T-helper 2 cell (primary cell): ENCODE data around the gene DNAJC7.
"Not testable (repeated sequence)": the region's sequence is repeated elsewhere in the genome, so short reads cannot be mapped to it uniquely, and the experiment has no call there.

Source experiments
- DNase-seq, 5 experiments: peaks; one replicate each; pipeline versions ENCODE4 v3.0.0 to v3.0.0-alpha.2; 2012 to 2022

Gene DNAJC7

GRCh38 chr17:42010266-42010680, 7.0 kb downstream of the DNAJC7 start:
- DNase-seq = not testable (repeated sequence)

DNA sequence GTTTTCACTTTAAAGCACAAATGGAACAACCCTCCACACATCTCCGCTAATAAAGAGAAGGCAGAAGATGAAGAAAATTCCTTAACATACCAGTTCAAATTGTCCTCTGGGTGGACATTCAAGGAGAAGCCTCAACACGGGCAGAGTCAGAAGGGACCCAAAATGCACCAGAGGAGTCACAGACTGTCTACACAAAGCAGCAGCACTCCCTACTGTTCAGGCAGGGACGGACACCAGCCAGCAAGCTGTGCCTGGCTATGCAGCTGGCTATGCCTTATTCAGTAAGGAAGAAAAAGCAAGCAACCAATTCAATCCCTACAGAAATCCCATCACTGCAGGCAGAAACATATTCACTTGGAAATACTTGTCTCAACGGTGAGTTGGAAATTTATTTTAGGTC, 8.1 kb downstream of the DNAJC7 start:
- DNase-seq = no peak

GRCh38 chr17:42005166-42005565, 12.1 kb downstream of the DNAJC7 start:
- DNase-seq = no peak

DNA sequence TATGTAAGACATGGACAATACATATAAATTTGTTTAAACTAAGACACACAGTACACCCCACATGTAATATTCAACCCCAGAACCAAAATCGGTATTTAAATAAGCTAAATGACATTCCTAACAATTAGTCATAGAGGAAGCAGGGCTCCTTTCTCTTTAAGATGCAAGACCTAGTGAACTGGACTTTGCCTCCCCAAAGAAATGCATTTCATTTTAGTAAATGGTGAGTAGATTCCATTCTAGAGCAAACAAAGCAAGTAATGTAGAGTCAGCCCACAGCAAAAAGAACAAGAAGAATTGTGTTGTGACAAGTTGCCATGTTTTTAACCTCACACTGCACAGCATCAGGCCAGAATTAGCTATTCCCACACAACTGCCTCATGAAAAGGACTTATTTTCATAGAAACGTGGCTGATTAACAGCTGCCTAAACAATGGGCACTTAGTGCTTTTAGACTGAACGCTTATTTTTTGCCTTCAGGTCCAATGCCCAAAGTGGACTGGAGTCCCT, 14.4 kb downstream of the DNAJC7 start:
- DNase-seq = no peak

- no peak for DNase-seq
Observed at GRCh38 chr17:42002175-42002791, 15.0 kb downstream of the DNAJC7 start.

DNA sequence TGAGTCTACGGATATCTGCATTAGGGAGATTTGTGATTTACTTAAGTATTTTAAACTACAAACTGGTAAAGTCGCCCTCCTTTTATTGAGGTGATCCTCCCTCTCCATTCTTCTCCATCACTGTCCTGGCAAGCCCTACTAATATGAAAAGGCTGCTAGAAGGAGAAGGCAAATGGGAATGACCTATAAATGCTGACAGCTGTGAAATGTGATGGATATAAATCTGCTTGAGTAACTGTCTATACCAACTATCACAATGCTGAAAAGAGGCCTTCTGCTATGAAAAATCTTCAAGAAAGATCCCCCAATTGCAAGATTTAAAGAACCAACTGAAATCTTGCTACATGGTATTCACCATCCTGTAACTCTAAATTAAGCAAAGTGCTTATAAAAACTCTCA, 15.5 kb downstream of the DNAJC7 start:
- no peak for DNase-seq

DNA sequence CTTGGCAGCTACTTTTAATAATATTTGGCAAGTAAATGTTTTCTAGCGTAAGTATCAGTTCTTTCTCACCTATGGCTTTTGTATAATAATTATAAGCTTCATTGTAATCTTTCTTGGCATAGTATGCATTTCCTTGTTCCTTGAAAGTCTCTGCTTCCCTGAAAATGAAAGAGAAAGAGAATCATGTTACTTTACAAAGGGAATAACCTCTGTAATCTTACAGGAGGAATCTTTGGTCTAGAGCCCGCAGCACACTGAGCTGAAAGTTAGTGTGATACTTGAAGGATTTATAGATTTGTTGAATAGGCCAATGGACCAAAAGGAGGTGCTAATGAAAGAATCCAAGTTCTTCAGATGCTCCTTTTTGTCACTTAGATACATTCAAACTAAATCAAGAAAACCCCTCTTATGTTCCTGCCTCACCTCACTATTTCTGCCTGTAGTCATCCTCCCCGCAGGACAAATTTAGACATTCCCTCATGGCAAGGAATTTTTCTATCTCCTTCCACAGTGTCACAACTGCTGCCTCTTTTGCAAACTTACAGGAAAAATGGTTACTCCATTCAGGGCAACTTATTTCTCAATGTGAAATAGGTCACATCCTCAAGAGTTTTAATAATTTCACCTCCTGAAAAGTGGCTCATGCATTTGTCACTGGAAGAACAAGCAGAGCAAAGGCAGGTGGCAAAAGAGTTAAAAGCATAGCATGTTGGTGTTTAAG, 16.7 kb downstream of the DNAJC7 start:
- no peak for DNase-seq

DNA sequence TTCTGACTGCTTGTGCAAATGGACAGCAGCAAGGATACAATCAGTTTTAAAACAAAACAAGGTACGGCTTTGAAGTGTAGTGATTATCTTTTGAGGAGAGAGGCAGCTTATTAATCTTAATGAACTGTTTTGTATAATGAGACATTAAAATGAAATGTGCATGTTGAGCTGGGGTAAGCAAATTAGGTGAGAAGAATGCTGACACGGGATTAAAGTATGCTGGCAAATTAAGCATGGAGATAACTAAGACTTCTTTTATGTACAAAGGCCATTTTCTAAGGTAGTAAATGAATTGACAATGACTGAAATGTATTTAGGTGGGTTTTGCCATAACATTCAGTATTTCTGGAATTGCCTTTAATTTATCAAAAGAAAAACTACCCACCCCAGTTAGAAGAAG, 18.7 kb downstream of the DNAJC7 start:
- DNase-seq = no peak

GRCh38 chr17:41996855-41997164, 20.4 kb downstream of the DNAJC7 start:
- no peak for DNase-seq

- no peak for DNase-seq
Observed at GRCh38 chr17:41992576-41992975, 24.7 kb downstream of the DNAJC7 start.

DNA sequence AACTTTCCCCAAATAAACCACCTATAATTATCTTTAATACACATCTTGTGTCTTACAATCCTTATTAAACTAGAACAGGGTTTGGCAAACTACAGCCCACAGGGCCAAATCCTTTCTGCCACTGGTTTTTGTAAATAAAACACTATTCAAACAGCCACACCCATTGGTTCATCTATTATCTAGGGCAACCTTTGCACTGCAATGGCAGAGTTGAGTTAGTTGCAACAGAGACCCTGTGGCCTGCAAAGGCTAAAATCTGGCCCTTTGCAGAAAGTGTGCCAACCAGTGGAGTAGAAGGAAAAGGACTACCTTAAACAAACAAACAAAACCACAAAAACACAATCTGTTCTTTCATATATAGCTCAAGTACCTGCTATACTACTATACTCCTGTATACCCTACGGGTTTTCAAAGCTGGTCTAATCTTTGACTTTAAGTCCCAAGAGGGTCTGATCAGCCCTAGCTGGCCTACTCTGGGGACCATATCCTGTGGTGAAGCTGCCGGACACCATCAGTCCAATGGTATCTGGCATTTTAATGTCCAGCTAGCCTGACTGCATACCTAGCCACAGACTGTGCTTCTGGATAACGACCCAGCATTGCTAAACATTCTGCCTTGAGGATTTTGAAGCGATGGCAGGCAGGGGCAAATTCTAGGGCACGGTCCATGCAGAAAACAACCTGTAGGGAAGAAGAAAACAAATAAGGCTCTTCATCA, 27.4 kb downstream of the DNAJC7 start:
- no peak for DNase-seq

DNA sequence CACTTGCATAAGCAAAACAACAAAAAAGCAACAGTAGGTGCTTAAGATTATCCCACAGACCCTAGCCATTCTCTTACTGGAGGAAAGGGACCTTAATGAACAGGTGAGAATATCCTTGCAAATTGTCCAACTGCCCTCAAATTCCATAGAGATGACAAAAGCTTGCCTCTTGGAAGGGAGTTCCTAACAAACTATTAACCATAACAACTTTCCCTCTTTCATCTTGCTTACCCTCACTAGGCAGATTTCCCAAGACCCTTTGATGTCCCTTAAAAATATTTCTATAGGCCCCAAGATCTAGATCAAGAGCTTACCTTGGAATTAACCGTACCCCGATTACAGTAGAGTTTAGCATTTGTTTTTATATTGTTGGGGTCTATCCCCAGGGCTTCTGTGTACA, 28.8 kb downstream of the DNAJC7 start:
- no peak for DNase-seq

- DNase-seq = no peak
Observed at GRCh38 chr17:41987642-41988041, 29.6 kb downstream of the DNAJC7 start.

DNA sequence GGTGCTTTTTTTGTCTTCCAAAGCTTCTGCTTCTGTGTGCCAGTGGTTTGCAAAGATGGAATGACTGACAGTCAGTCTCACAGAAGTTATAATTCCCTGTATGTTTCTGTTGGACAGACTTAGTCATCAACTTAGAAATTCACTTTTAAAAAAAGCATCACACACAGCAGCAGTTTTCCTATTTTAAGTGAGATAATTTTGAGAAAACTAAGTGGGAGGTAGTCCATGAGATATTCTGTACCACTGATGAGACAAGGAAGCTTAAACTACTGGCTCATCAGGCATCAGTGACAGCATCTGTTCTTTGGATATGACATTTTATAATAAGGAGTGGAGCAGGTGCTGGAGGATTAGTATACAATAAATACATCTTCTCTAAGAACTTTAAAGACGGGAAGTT, 30.6 kb downstream of the DNAJC7 start:
- DNase-seq = no peak

DNA sequence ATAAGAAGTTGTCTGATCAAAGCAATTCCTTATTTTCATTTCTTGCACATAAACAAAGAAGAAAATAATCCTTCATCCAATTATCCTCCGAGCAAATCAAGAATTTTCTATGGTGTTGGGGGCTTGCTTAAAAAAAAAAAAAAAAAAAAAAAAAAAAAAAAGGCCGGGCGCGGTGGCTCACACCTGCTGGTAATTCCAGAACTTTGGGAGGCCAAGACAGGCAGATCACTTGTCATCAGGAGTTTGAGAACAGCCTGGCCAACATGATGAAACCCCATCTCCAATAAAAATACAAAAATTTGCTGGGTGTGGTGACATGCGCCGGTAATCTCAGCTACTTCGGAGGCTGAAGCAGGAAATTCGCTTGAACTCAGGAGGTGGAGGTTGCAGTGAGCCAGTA, 31.3 kb downstream of the DNAJC7 start:
- DNase-seq = no peak

GRCh38 chr17:41984454-41984853, 32.8 kb downstream of the DNAJC7 start:
- DNase-seq = no peak

- no peak for DNase-seq
Observed at GRCh38 chr17:41982026-41982760, 35.0 kb downstream of the DNAJC7 start.

DNA sequence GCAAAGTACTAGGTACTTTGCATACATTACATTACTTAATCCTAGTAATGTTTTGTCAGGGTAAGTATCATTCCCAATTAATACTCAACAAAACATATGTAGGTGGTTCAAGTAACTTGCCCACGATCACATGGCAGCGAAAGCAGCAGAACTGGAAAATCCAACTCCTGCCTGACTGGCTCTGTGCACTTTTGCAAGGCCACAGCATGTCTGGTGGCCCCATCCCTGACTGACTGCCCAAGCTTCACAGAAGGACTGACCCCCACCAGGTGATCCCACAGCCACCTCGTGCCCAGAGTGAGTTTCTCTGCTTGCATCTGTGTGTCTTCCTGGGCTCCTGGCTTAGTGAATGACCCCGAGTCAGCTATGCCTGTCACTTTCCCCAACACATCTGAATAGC, 39.2 kb downstream of the DNAJC7 start:
- DNase-seq = no peak

- DNase-seq = no peak
Observed at GRCh38 chr17:41976142-41976768, 41.0 kb downstream of the DNAJC7 start.

DNA sequence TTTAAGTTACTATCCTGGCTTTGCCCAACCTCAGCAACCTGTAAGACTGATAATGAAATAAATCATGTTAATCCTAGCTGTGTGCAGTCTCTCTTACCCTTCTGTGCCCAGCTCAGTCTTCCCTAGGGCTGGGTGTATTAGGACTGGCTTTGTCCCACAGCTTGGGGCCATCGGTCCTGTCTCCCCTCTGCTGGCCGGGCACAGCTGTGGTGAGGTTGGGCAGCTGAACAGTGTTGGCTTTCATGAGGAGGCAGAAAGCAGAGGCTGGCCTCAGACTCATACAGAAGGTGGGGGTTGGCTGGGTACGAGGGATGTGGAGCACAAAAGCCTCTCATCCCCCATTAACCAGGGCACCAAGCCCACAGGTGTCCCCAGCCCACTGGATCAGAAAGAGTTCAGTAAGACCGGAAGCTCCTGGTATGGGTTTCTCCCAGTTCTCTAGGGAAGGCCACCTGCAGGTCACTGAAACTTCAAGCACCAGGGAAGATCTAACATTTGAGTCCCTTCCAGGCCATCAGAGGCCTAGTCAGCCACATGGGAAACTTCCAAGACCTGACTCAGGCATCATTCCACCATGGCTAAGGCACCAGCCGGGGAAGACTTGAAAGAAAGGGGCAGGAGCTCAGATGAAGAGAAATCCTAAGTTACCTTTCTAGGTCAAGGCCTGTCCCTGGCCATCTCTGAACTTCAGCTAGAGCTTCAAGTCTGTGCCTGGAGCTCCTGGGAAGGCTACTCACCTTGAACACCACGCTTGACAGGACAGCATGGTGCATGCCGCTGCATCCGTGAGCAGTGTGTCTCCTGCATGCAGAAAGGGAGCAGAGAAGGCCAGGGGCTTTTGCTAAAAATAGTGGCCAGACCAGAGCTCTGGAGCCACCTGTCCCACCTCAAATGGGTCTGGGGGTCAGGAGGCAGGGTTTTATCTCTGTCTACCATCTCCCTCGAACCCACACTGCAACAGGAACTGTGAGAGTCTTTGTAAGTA, 41.8 kb downstream of the DNAJC7 start:
- no peak for DNase-seq

GRCh38 chr17:41974658-41975057, 42.6 kb downstream of the DNAJC7 start:
- no peak for DNase-seq

- DNase-seq = no peak
Observed at GRCh38 chr17:41974031-41974430, 43.2 kb downstream of the DNAJC7 start.
